ENCODE data around the gene SND1. TPM values are rescaled to one million over a fixed set of nuclear protein-coding genes. Genes with fewer than 3 reads are reported as not detected.
A peak's percentile ranks its signal among the peaks of the same experiment; 100 is the strongest.

Gene SND1
- total and polyA plus RNA-seq, 10 of the 15 experiments (the other 5 are each of a cell fraction or from before 2014, with no cell fraction given), result 52.4 to 270 (median 146) TPM

DNA sequence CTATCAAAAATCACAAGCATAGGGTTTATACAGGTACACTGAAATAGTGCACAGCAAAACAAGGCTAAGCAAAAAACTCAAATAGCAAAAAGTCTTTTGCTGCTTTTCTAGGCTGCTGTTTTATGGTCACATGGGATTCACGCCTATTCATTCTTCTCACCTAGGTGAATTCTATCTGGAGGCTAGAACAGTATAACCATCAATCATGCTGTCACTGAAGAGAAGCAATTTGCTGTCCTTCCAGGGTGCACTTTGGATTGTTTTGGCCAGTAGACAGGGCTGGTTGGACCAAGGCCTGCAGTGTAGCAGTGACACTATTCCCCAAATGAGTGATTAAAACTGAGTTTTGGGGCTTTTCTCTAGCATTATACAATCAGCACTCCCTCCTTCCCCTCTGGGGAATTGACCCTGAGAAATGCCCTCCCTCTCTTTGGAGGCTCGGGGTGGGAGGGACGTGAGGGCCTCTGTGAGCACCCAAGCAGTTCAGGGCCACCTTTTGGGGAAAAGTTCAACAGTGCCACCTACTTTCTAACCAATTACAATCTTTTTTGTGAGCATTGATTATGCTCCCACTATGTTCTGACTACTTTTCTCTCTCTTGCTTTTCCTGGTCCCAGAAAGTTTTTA lies 16.2 kb upstream of the SND1 start:
- Histone ChIP-seq H3K36me3 (ENCODE audit: control insufficient read depth in 2 of 2, insufficient read depth in 2 of 2, low read length in 1 of 2) (no peaks in the 10 kb centered on the region), H3K27ac (ENCODE audit: control insufficient read depth, insufficient read depth) (no peak overlapping the region), H2AFZ (ENCODE audit: control insufficient read depth, low read depth, low read length) (no peak overlapping the region), H3K9ac (ENCODE audit: control insufficient read depth, insufficient read depth, low read length) (no peak overlapping the region), H4K20me1 (ENCODE audit: control insufficient read depth, insufficient read depth) (no peaks in the 10 kb centered on the region), H3K9me3 (replicated peaks; ENCODE audit: control insufficient read depth, insufficient read depth, low read length) (no peaks in the 10 kb centered on the region; the same call in 2 of the 3 replicates), H3K27me3 (replicated peaks in 1 of 2; ENCODE audit: control insufficient read depth in 2 of 2, insufficient read depth in 2 of 2, low read length in 1 of 2) (no peaks in the 10 kb centered on the region), H3K79me2 (ENCODE audit: control insufficient read depth, insufficient read depth, low read length) (no peaks in the 10 kb centered on the region), H3K4me1 (ENCODE audit: control insufficient read depth, insufficient read depth, low read length) (no peaks in the 10 kb centered on the region), H3K4me3 (no peak overlapping the region), H3K4me2 (ENCODE audit: control insufficient read depth, insufficient read depth) (no peak overlapping the region)
- SMC1A ChIA-PET (ENCODE audit: uncharacterized antibody, unreplicated experiment), result interaction anchor here (0.8 kb wide), 1 partner anchor 49 kb away, joined by 3 read pairs; no protein-coding TSS in a partner anchor
- 0% methylated on average over 3 of the region's 3 CpGs for WGBS (ENCODE audit: insufficient coverage, insufficient replicate concordance, low lambda C conversion rate, missing lambda C conversion rate)
- POLR2A ChIA-PET, result interaction anchor here (1.3 kb wide), 1 partner anchor 14 kb away, joined by 7 read pairs; no protein-coding TSS in a partner anchor
- ATAC-seq, result peak; percentile 86
- CTCF ChIA-PET, result interaction anchor here (2.1 kb wide), 1 partner anchor 15 kb away, joined by 5 read pairs; no protein-coding TSS in a partner anchor
- no TSS peak for BruUV-seq (replicated peaks)
- DNase-seq (ENCODE audit: low read depth, low spot score), result no peak
- in situ Hi-C loops (cut with MboI) (no loop called here), intact Hi-C loops (cut with micrococcal nuclease; ENCODE audit: unreplicated experiment) (no loop called here)
- RAD21 ChIA-PET (ENCODE audit: unreplicated experiment), result interaction anchor here (1.2 to 1.3 kb wide), 2 partner anchors 19 to 288 kb away, joined by 3 to 4 read pairs; no protein-coding TSS in a partner anchor
- no peak for FAIRE-seq
- TF ChIP-seq CHD2 (IDR thresholded peaks at IDR 0.05; ENCODE audit: borderline replicate concordance, low read depth, low read length), result 0 out of 2 replicates have a peak, but pooled peaks have one; percentile 14
- no peak for TF ChIP-seq BACH1 (IDR thresholded peaks at IDR 0.05; ENCODE audit: borderline replicate concordance)
- 0 out of 2 replicates have a peak, but pooled peaks have one; percentile 34 for TF ChIP-seq MTA2 (IDR thresholded peaks at IDR 0.05; ENCODE audit: low read depth)
- peak; percentile 95 for TF ChIP-seq PKNOX1 (IDR thresholded peaks at IDR 0.05)
- TF ChIP-seq RB1 (IDR thresholded peaks at IDR 0.05; ENCODE audit: borderline replicate concordance), result no peak
- peak; percentile 87 for TF ChIP-seq MEF2B (IDR thresholded peaks at IDR 0.05; ENCODE audit: partially characterized antibody, poor library complexity, severe bottlenecking)
- TF ChIP-seq DPF2 (IDR thresholded peaks at IDR 0.05), result peak; percentile 67
- TF ChIP-seq JUNB (IDR thresholded peaks at IDR 0.05), result no peak
- TF ChIP-seq, protein P1, sequence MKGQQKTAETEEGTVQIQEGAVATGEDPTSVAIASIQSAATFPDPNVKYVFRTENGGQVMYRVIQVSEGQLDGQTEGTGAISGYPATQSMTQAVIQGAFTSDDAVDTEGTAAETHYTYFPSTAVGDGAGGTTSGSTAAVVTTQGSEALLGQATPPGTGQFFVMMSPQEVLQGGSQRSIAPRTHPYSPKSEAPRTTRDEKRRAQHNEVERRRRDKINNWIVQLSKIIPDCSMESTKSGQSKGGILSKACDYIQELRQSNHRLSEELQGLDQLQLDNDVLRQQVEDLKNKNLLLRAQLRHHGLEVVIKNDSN (IDR thresholded peaks at IDR 0.05; ENCODE audit: borderline replicate concordance, extremely low read length, insufficient read depth, low read depth, low read length), result no peak
- TF ChIP-seq, protein P2, sequence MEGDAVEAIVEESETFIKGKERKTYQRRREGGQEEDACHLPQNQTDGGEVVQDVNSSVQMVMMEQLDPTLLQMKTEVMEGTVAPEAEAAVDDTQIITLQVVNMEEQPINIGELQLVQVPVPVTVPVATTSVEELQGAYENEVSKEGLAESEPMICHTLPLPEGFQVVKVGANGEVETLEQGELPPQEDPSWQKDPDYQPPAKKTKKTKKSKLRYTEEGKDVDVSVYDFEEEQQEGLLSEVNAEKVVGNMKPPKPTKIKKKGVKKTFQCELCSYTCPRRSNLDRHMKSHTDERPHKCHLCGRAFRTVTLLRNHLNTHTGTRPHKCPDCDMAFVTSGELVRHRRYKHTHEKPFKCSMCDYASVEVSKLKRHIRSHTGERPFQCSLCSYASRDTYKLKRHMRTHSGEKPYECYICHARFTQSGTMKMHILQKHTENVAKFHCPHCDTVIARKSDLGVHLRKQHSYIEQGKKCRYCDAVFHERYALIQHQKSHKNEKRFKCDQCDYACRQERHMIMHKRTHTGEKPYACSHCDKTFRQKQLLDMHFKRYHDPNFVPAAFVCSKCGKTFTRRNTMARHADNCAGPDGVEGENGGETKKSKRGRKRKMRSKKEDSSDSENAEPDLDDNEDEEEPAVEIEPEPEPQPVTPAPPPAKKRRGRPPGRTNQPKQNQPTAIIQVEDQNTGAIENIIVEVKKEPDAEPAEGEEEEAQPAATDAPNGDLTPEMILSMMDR (IDR thresholded peaks at IDR 0.05 in 2 of 3, conservative IDR thresholded peaks at IDR 0.05 in 1 of 3; ENCODE audit: control insufficient read depth in 2 of 3, extremely low read depth in 1 of 3, insufficient read depth in 1 of 3, low read depth in 3 of 3, low read length in 3 of 3), result peak in 1 of 3 experiments; percentile 20; a peak in 1 of 6 replicates
- 0 out of 2 replicates have a peak, but pooled peaks have one; percentile 46 for TF ChIP-seq NBN (IDR thresholded peaks at IDR 0.05)
- TF ChIP-seq, protein P3, sequence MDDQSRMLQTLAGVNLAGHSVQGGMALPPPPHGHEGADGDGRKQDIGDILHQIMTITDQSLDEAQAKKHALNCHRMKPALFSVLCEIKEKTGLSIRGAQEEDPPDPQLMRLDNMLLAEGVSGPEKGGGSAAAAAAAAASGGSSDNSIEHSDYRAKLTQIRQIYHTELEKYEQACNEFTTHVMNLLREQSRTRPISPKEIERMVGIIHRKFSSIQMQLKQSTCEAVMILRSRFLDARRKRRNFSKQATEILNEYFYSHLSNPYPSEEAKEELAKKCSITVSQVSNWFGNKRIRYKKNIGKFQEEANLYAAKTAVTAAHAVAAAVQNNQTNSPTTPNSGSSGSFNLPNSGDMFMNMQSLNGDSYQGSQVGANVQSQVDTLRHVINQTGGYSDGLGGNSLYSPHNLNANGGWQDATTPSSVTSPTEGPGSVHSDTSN (IDR thresholded peaks at IDR 0.05; ENCODE audit: insufficient replicate concordance, low read depth, low read length), result peak; percentile 78
- peak in 1 of 2 experiments; percentile 15; a peak in 1 of 4 replicates for TF ChIP-seq IKZF2 (IDR thresholded peaks at IDR 0.05)
- 0 out of 4 replicates have a peak, but pooled peaks of 1 of the 2 experiments have one; percentile 4 for TF ChIP-seq BHLHE40 (IDR thresholded peaks at IDR 0.05; ENCODE audit: borderline replicate concordance in 1 of 2, low read depth in 2 of 2, low read length in 1 of 2)
- peak; percentile 57 for TF ChIP-seq NR2F1 (conservative IDR thresholded peaks at IDR 0.05)
- TF ChIP-seq ATF7 (IDR thresholded peaks at IDR 0.05; ENCODE audit: low read depth), result peak; percentile 53

Data from GM12878 (cell line).